Stimulated activated naive CD8-positive, alpha-beta T cell treated with anti-CD3 and anti-CD28 coated beads, Interleukin-15, Interleukin-2, amounts not matched to agents 100 U/mL and 50 U/mL, for 24 hours (primary cell): ENCODE data around the gene OR2T5.
"Not testable (repeated sequence)": the region's sequence is repeated elsewhere in the genome, so short reads cannot be mapped to it uniquely, and the experiment has no call there.

Experiments
- ATAC-seq: fragments of 150-1000 bp; cut with Tn5 transposase; one replicate; pipeline ENCODE4 v1.10.0; 2021
- DNase-seq: peaks from one replicate; pipeline ENCODE4 v3.0.0; 2021

OR2T5 gene

DNA sequence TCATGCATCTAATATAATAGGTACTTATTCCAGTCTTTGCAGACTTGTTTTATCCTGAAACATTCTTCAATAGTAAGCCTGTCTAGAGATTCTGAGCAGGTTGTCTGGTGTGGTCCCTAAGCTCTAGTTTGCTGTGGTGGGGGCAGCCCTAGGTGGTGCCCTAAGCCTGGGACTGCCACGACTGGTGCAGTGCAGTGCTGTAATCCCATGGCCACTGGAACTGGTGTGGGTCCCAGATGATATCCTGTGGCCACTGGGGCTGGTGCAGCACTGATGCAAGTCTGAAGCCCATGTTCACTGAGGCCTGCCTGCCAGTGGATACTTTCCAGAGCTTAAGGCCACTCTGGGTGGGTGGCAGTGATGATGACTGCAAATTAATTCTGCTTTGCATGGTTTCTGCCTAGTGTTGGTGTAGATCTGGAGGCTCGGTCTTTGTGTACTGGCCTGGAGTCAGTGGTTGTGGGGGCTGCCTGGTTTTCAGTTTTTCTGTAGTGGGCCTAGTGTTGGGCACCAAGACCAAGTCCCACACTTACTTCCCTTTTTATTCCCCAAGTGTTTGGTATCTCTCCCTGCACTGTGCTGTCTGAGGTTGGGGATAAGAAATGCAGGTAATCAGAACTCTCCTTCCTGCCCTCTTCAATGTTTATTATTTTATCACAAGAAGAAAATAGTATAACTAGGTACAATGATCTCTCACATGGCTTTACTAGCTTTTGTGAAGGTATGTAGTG is 12.1 kb downstream of the OR2T5 start:
- not testable (repeated sequence) for DNase-seq, ATAC-seq

DNA sequence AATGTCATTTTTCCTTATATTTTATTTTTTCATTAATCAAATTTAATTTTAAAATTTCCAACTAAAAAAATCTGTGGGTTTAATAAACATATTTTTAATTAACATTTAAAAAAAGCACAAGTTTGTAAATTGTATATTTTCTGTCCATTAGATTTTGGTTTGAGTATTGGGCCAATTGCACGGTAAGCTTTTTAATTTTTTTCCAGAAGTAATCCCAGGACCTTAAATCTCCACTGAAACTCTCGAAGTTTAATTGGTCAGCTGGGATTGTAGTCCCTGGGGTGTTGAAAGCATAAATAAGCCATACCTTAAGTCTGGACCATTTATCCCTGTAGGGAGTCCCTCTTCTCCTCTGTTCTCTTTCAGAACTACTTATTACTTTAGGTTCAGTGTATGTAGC is 19.4 kb downstream of the OR2T5 start, which contains the start of gene OR2G6:
OR2G6 (plus strand) TSS at position 301 of the 400 bp plus-strand sequence. CDS start 13,574 bp downstream, outside the sequence.
- DNase-seq, ATAC-seq: not testable (repeated sequence)

DNA sequence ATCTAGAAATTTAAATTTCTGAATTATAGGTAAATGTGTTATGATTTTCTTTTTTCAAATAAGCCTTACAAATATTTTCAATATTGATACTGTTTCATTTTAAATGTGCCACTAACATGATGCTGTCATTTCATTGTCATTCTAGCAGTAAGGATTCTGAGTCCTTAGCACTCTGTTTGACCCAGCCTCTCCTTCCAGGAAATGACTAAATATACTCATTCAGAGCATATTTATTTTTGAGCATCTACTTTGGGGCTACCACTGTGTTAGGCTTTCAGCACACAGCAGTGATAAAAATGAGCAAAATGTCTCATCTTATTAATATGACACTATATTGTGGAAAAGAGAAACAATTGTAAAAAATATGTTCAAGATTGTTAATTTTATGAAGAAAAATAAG is 21.8 kb downstream of the OR2T5 start:
- DNase-seq, ATAC-seq: not testable (repeated sequence)

DNA sequence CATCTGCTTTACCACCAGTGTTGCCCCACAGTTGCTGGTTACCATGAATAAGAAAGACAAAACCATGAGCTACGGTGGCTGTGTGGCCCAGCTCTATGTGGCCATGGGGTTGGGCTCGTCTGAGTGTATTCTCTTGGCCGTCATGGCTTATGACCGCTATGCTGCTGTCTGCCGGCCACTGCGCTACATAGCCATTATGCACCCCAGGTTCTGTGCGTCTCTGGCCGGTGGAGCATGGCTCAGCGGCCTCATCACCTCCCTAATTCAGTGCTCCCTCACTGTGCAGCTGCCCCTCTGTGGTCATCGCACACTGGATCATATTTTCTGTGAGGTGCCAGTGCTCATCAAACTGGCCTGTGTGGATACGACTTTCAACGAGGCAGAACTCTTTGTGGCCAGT is 33.5 kb downstream of the OR2T5 start:
- DNase-seq = no peak
- no peak for ATAC-seq

DNA sequence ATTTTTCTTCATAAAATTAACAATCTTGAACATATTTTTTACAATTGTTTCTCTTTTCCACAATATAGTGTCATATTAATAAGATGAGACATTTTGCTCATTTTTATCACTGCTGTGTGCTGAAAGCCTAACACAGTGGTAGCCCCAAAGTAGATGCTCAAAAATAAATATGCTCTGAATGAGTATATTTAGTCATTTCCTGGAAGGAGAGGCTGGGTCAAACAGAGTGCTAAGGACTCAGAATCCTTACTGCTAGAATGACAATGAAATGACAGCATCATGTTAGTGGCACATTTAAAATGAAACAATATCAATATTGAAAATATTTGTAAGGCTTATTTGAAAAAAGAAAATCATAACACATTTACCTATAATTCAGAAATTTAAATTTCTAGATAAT is 49.1 kb downstream of the OR2T5 start:
- not testable (repeated sequence) for ATAC-seq, DNase-seq
